GM12875 (cell line): Measurements from ENCODE around the gene SUCO.

Source experiments
- H3K4me3 ChIP-seq: one replicate; pipeline ENCODE4 v1.5.1; 2011; ENCODE audit warnings: low read depth, low read length, control low read depth
- TF ChIP-seq, protein P1 (sequence below): IDR thresholded peaks from 2 replicates; pipeline ENCODE4 v1.5.1; 2011; ENCODE audit warnings: low read depth, mild to moderate bottlenecking, control low read depth, inconsistent platforms, low read length, moderate library complexity, borderline replicate concordance; ENCODE audit not compliant: insufficient read depth

The SUCO gene

DNA sequence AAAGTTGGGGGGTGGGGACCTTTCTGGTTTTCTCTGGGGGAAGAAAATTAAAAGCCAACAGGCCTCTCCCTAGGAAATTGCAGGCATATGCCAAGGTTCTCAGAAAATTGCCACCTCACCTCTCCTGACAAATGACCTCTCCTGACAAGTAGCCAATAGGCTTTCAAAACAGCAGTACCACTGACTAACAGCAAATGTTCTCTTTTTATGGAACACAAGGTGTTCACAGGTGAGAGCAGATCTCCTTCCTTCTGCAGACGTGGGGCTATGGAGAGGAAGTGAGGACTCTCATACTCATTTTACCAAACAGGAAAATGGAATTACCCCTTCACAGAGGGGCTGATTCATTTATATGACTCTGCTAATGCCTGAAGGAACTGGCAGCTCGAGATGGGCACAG is 32.7 kb upstream of the SUCO start:
- H3K4me3 ChIP-seq: no peak overlapping the region
- TF ChIP-seq, protein P1, sequence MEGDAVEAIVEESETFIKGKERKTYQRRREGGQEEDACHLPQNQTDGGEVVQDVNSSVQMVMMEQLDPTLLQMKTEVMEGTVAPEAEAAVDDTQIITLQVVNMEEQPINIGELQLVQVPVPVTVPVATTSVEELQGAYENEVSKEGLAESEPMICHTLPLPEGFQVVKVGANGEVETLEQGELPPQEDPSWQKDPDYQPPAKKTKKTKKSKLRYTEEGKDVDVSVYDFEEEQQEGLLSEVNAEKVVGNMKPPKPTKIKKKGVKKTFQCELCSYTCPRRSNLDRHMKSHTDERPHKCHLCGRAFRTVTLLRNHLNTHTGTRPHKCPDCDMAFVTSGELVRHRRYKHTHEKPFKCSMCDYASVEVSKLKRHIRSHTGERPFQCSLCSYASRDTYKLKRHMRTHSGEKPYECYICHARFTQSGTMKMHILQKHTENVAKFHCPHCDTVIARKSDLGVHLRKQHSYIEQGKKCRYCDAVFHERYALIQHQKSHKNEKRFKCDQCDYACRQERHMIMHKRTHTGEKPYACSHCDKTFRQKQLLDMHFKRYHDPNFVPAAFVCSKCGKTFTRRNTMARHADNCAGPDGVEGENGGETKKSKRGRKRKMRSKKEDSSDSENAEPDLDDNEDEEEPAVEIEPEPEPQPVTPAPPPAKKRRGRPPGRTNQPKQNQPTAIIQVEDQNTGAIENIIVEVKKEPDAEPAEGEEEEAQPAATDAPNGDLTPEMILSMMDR: no peak

DNA sequence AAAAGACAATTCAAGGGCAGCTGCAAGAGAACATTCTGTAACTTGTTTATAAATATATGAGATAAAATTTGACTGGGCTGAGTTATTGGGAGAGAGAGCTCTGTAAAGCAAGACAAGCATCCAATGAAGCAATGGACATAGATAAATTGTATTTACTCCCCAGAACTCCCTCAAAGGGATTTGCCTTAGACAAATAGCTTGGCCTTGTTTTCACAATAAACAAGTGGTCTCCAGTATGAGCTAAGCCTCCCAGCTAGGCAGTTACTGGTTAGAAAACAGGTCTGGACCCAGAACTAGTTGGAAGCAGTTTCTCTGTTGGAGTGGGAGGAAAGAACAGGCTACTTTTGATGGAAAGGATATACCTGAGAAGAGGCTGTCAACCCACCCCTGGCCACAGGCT is 25.2 kb upstream of the SUCO start:
- TF ChIP-seq, protein P1: no peak

DNA sequence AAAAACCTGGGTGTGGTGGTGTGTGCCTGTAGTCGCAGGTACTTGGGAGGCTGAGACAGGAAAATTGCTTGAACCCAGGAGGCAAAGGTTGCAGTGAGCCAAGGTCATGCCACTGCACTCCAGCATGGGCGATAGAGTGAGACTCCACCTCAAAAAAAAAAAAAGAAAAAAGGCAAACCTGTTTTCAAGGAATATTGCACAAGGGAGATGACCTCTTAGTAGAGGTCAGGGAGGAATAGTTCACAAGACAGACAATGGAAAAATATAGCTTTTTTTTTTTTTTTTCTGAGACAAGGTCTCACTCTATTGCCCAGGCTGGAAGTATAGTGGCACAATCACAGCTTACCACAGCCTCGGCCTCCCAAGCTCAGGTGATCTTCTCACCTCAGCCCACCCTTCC is 22.5 kb upstream of the SUCO start:
- TF ChIP-seq, protein P1: no peak

More for the DNA sequence above, 25.2 kb upstream of the SUCO start:
- no peak overlapping the region for H3K4me3 ChIP-seq

DNA sequence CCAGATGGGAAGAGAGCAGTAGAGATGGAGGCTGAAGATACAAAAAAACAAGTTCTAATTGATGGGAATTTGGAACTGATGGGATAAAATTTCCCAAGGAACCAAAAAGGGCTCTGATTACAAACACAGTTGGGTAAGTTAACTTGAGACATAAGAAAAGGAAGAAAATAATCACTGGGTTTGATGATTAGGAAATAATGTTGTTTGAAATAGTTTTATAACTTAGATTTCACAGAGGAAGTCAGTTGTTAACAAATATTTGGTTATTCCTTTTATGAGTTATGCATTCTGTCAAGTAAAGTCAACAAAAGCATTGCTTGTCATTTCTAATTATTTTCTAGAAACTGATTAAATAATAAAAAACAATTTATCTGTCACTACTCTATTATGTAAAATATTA is 20.4 kb upstream of the SUCO start:
- no peak overlapping the region for H3K4me3 ChIP-seq
- TF ChIP-seq, protein P1: no peak

More for the DNA sequence above, 22.5 kb upstream of the SUCO start:
- no peak overlapping the region for H3K4me3 ChIP-seq

DNA sequence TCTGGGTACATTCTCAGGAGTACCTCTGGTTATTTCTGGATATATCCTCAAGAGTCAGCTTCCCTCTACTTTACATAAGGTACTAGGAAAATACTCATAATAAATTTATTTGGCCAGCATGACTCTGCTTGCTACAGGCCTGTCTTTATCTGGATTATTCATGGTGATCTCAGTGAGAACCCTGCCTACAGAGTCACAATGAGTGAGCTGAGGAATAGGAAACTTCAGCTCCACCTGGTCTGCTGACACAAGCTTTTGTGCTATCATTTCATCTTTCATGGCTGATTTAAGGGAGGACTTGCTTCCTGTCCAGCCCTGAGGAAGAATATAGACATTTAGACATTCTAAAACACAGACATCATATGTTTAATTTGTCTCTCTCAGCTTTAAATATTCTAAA is 19.5 kb upstream of the SUCO start:
- no peak overlapping the region for H3K4me3 ChIP-seq
- TF ChIP-seq, protein P1: no peak

DNA sequence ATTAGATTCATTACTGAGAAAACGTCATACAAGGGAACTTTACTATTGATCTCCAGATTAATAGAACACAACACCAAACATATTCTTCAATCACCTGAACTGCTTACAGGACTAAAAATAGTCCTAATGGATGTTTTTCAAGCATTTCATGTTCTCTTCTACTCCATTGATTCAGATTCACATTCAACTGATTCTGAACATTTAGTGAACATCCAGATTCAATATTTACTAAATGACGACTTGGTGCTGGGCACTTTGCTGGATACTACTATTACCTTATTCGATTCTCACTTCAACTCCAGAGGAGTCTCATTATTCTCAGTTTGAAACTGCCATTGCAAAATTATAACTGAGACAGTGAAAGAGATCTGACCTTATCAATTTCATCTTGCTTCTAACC is 18.8 kb upstream of the SUCO start:
- TF ChIP-seq, protein P1: no peak

DNA sequence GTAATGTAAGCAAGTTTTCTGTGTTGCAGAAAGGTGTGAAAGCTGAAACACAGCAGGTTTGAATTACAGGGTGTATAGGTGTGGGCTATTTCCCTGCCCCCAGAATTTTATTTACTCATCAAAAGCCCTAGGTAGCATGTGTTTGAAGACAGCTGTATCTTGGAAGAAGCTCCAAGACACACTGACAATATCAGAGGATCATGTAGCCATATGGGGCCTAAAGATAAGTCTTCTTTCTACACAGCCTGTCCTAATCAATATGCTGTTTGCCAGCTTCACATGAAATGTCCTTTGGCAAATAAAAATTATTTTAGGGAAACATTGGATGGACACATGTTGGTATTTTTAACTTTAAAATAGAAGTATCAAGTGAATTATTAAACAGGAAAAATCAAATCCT is 17.5 kb upstream of the SUCO start:
- TF ChIP-seq, protein P1: no peak

More for the DNA sequence above, 18.8 kb upstream of the SUCO start:
- no peak overlapping the region for H3K4me3 ChIP-seq

More for the DNA sequence above, 17.5 kb upstream of the SUCO start:
- no peak overlapping the region for H3K4me3 ChIP-seq
